ENCODE results near the gene RAB3A.

- TF ChIP-seq POLR2A (IDR thresholded peaks at IDR 0.05) (no peak), CTCF (IDR thresholded peaks at IDR 0.05) (no peak), POLR2AphosphoS5 (IDR thresholded peaks at IDR 0.05) (no peak), EP300 (IDR thresholded peaks at IDR 0.05) (no peak)
Observed at GRCh38 chr19:18230941-18231734, 27.3 kb upstream of the RAB3A start.

Measured in upper lobe of left lung (tissue), 4 donors.